SH-SY5Y (cell line): Measurements from ENCODE around the gene DCP1A.

Experiments
- GATA2 ChIP-seq: IDR thresholded peaks from 2 replicates; pipeline ENCODE4 v1.6.1; 2011; ENCODE audit warnings: mild to moderate bottlenecking, low read depth, low read length
- GATA3 ChIP-seq: IDR thresholded peaks from 2 replicates; pipeline ENCODE4 v1.6.1; 2011; ENCODE audit warnings: low read depth, mild to moderate bottlenecking, low read length, moderate library complexity

DNA sequence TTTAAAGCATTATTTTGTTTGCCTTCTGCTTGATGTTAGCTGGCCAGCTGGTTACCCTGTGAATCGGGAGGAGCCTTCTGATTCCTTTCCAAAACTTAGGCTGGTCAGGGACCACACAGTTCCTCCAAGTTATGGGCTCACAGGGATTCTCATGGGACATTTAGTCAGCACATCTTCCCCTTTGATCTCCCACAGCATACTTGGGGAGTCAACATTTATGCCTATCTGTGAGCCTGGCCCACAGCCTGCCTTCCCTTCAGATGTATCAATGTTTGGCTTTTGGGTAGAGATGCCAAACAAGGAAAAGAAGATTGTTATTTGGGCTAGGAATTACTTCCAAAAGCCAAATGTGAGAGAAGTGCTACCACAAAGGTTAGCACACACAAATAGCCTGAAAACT is 32.6 kb upstream of the DCP1A start:
- TF ChIP-seq GATA2 = no peak
- no peak for TF ChIP-seq GATA3
